Erythroblast (primary cell): Measurements from ENCODE around the gene RAB40C.

Experiments
- GATA1 ChIP-seq: IDR thresholded peaks from 2 replicates; pipeline ENCODE4 v1.6.1; 2011; ENCODE audit warnings: low read depth, mild to moderate bottlenecking, control low read depth, low read length, moderate library complexity
- POLR2A ChIP-seq: IDR thresholded peaks from 2 replicates; pipeline ENCODE4 v1.6.1; 2011; ENCODE audit warnings: mild to moderate bottlenecking, low read length

DNA sequence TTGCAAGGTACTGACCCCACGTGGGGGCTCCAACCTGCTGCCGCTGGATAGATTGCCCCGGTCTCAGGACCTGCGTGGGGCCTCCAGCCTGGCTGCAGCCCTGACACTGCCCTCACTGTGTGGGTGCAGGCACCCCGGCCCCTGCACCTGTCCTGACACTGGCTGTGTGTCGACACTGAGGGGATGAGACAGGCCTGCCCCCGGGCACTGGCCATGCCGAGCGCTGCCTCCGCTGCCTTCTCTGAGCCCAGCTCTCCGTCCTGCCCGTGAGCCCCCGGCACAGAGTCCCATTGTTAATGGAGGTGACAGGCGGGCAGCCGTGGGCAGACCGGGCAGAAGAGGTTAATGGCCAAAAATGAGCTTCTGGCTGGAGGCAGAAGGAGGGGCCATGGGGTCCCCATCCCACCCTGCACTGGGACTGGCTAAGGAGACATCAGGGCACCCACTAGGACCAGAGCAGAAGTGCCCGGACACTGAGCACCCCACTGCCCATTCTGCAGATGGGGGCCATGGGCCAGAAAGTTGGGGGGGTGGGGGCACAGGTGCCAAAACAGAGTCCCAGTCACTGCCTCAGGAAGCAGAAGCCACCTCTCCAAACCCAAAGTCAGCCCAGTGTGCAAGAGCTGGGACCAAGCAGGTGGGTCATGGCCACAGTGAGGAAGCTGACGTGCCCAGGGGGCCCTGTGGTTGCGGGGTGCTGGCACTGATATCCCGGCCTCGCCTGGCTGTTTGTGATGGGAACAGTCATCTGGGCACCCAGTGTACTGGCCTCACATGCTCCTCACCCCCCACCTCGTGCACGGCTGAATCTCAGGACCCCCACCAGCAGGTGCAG lies 32.2 kb upstream of the RAB40C start:
- TF ChIP-seq POLR2A (no peak), GATA1 (no peak)
